SJCRH30 (cell line): ENCODE data around the gene PLA2G6. TPM values are rescaled to one million over a fixed set of nuclear protein-coding genes. Genes with fewer than 3 reads are reported as not detected.

ENCODE experiments used
- DNase-seq, 2 experiments: peaks; one replicate each; pipeline ENCODE4 v3.0.0-alpha.2; 2015 to 2020
- H3K27ac ChIP-seq: fragments of 250-450 bp; sonication (Bioruptor Pico); 2 replicates; pipeline ENCODE4 v1.5.1; 2020; ENCODE audit warnings: mild to moderate bottlenecking, moderate library complexity
- H3K27me3 ChIP-seq: fragments of 250-450 bp; sonication (Bioruptor Pico); 2 replicates; pipeline ENCODE4 v1.5.1; 2020; ENCODE audit warnings: mild to moderate bottlenecking, moderate library complexity
- H3K36me3 ChIP-seq: fragments of 250-450 bp; sonication (Bioruptor Pico); 2 replicates; pipeline ENCODE4 v1.5.1; 2020; ENCODE audit warnings: mild to moderate bottlenecking, moderate library complexity
- H3K4me1 ChIP-seq: fragments of 250-450 bp; sonication (Bioruptor Pico); 2 replicates; pipeline ENCODE4 v1.5.1; 2020; ENCODE audit warnings: mild to moderate bottlenecking, moderate library complexity
- H3K4me3 ChIP-seq: fragments of 250-450 bp; sonication (Bioruptor Pico); 2 replicates; pipeline ENCODE4 v1.5.1; 2020; ENCODE audit warnings: mild to moderate bottlenecking, moderate library complexity
- H3K9me3 ChIP-seq: fragments of 250-450 bp; sonication (Bioruptor Pico); replicated peaks from 2 replicates; pipeline ENCODE4 v1.5.1; 2020; ENCODE audit warnings: mild to moderate bottlenecking, moderate library complexity
- total RNA-seq: library from RNA; depleted of rRNA; stranded (reverse); fragments of >200 nt; shearing (Covaris generic); gene quantifications from 2 replicates; pipeline ENCODE4 v1.2.3, GENCODE V29; 2014

The PLA2G6 gene
- total RNA-seq, 1 experiment from 2014 or later: 5.4 TPM

DNA sequence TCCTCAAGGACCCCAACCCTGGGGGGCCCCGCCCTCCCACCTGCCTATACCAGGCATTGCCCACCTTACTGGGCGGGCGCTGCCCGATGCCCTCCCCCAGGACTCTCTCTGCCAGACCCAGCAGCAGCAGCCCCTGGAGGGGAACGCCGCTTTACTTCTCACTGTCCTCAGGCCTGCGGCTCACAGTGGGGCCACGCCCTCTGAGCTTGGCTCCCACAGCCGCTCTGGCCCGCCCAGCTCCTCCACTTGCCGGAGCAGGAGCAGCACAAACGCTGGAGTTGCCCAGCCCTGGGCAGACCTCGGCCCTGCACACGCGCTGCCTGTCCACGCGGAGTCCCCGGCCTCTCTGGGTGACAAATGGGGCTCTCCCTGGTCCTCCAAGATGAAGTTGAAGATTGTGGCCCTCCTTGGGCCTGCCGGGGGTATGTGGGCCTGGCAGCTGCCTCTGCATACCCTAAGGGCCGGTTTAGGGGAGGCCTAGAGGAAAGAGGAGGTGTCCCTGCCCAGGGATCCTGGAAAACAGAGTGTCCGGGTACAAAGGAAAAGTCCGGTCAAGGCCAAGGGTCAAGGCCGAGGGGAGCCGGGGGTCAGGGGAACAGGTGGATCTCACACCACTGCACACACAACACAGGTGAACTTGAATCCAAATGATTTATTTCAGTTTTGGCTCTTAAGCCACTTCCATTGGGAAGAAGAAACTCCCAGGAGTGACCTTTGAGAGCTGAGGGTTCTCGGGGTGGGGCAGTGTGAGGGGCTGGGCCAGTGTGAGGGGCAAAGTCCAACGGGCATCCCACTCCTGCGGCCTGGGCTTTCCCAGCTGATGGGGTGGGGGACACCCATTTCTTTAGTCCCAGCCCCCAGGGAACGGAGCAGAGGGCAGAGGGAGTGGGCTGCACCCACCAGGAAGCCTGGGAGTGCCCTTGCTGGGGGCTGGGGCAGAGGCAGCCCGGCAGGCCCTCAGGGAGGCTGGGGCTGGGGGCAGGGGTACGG lies 70.5 kb downstream of the PLA2G6 start:
- H3K9me3 ChIP-seq: no peaks in the 10 kb centered on the region
- peak; percentile 34 to 45 for DNase-seq
- no peak overlapping the region for H3K27ac ChIP-seq
- H3K4me3 ChIP-seq: no peak overlapping the region
- no peaks in the 10 kb centered on the region for H3K36me3 ChIP-seq
- H3K27me3 ChIP-seq: no peaks in the 10 kb centered on the region
- H3K4me1 ChIP-seq: peaks cover 11% of the 10 kb centered on the region

- no peaks in the 10 kb centered on the region for H3K36me3 ChIP-seq
- peaks cover 11% of the 10 kb centered on the region for H3K4me1 ChIP-seq
- H3K4me3 ChIP-seq: no peak within 1 kb of the TSS
- H3K9me3 ChIP-seq: no peaks in the 10 kb centered on the region
- H3K27ac ChIP-seq: no peak within 1 kb of the TSS
- DNase-seq: no peak
- H3K27me3 ChIP-seq: no peaks in the 10 kb centered on the region
Observed at GRCh38 chr22:38110008-38110862, 71.4 kb downstream of the PLA2G6 start, which contains the start of gene BAIAP2L2. BAIAP2L2 (minus strand) TSS chr22:38110684; CDS start chr22:38110525, 159 bp downstream.

DNA sequence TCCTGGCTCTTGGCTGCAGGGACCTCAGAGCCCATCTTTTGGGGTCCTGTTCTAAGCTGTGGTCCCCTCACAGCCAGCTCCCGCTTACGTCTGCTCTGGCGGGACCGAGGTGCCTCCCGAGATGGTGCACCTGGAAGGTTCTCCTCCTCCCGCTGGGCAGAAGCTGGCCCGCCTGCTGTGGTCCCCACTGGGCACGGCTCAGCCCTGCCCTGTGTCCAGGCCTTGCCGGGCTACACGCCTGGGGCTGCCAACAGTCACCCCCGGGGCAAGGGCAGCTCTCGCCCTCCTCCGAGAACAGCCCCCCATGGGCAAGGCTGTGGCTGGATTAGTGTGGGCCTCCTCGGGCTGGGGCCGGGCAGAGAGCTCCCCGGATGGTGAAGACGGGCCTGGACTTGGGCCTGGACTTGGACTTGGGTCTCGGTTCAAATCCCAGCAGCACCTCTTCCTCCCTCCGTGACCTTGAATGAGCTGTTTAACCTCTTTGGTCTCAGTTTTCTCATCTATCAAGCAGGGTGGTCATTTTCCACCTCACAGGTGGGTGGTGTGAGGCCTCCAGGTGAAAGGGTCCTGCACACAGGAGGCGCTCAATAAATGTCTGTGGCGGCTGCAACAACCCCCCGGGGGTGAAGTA lies 72.1 kb downstream of the PLA2G6 start:
- no peak for DNase-seq
- H3K4me1 ChIP-seq: peaks cover 11% of the 10 kb centered on the region
- H3K9me3 ChIP-seq: no peaks in the 10 kb centered on the region
- no peaks in the 10 kb centered on the region for H3K27me3 ChIP-seq
- H3K4me3 ChIP-seq: no peak overlapping the region
- no peak overlapping the region for H3K27ac ChIP-seq
- no peaks in the 10 kb centered on the region for H3K36me3 ChIP-seq

- Histone ChIP-seq H3K4me3 (no peak overlapping the region), H3K36me3 (no peaks in the 10 kb centered on the region), H3K4me1 (peaks cover 11% of the 10 kb centered on the region), H3K9me3 (no peaks in the 10 kb centered on the region), H3K27me3 (no peaks in the 10 kb centered on the region), H3K27ac (no peak overlapping the region)
- peak; percentile 30 to 35 for DNase-seq
Observed at GRCh38 chr22:38108561-38109319, 72.9 kb downstream of the PLA2G6 start.

DNA sequence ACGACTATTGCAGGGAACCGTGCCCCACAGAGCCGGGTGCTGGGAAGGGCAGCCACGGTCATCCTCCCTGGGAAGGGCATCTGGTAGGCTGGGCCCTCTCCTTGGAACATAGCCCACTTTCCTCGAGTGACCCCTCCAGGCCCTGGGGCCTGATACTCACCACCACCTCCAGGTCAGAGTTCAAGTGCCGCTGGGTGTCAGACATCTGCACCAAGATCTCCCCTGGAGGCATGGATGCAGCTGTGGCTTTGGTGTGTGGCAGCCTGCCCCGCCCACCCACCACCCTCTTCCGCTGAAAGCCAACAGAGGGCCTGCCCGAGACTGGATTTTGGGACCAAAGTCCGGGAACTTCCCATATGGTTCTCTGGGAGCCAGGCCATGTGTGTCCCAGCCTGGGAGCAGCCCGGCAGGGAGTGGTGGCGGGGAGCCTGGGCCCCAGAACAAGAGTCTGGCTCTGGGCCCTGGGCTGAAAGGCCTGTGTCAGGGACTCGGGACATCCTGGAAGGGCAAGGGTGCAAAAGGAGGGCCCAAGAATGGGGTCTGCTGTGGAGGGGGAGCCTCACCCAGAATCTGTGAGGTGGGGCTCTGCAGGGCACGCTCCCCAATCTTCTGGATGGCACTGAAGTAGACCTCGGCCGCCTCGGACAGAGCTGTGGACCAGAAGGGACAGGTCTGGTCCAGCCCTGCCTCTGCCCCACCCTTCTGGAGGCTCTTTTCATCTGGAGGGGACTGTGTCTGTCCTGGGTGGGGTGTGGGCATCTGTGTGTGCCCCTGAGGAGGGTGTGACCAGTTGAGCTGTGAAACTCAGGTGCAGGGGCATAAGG lies 73.7 kb downstream of the PLA2G6 start:
- Histone ChIP-seq H3K4me1 (peaks cover 11% of the 10 kb centered on the region), H3K9me3 (no peaks in the 10 kb centered on the region), H3K4me3 (no peak overlapping the region), H3K27ac (no peak overlapping the region), H3K36me3 (no peaks in the 10 kb centered on the region), H3K27me3 (no peaks in the 10 kb centered on the region)
- peak; percentile 55 to 64 for DNase-seq

DNA sequence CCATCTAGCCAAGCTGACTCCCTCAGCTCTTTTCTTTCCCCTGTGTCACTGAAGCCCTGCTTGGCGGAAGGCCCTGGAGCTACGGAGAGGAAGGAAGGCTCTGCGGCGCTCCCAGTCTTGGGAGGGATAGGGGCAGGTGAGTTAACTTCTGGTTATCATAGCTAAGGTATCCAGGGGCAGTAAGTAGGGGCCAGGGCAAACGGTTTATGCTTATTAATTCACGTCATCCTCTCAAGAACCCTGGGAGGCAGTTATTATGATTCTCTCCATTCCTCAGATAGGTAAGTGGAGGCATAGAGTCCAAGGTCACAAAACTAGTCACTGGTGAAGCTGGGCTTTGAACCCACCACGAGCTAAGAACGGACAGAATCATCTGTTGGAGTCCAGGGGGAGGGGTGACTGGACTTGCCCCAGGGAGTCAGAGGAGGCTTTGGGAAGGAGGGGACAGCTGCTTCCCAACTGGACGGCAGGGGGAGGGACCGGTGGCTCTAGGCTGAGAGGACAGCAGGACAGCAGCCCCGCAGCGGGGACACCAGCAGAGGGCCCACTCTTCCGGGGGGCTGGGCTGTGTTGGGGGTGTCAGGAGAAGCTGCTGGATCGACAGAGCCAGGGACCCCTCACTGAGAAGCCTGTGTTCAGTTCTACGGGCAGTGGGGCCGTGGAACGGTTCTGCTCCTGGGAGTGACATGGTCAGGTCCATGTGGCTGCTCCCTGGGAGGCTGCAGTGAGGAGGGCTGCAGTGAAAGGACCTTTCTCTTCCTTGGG lies 74.6 kb downstream of the PLA2G6 start:
- H3K27ac ChIP-seq: no peak overlapping the region
- no peaks in the 10 kb centered on the region for H3K36me3 ChIP-seq
- H3K4me3 ChIP-seq: no peak overlapping the region
- H3K9me3 ChIP-seq: no peaks in the 10 kb centered on the region
- no peaks in the 10 kb centered on the region for H3K27me3 ChIP-seq
- peak; percentile 43 to 44 for DNase-seq
- peaks cover 11% of the 10 kb centered on the region for H3K4me1 ChIP-seq

DNA sequence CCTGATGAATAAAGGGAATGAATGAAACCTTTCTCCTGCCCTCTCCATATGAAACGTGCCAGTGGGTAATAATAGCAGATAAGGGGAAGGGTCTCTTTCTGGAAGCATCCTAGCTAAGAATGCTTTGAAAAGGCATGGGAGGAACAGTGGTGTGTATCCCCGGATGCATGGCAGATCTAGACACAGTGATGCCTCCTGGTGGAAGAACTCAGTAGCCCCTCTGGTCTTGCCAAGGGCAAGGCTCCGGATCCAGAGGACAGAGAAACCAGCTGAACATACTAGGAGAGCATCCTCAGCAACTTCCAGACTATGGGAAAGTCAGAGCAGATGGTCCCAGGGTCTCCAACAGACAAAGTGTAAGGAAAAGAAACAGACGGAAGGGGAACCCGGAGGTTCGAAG lies 77.5 kb downstream of the PLA2G6 start:
- peaks cover 11% of the 10 kb centered on the region for H3K4me1 ChIP-seq
- no peaks in the 10 kb centered on the region for H3K27me3 ChIP-seq
- H3K9me3 ChIP-seq: no peaks in the 10 kb centered on the region
- peak; percentile 38 to 52 for DNase-seq
- H3K27ac ChIP-seq: no peak overlapping the region
- H3K36me3 ChIP-seq: no peaks in the 10 kb centered on the region
- no peak overlapping the region for H3K4me3 ChIP-seq

DNA sequence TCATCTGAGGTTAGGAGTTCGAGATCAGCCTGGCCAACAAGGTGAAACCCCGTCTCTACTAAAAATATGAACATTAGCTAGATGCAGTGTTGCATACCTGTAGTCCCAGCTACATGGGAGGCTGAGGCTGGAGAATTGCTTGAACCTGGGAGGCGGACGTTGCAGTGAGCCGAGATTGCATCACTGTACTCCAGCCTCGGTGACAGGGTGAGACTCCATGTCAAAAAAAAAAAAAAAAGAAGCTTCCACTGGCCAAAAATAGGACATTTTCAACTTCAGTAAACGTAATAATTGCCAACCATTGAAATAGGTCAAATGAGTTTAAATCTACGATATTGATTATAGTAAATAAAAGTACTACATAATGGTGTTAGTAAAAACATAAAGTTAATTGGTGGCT lies 78.0 kb downstream of the PLA2G6 start:
- DNase-seq: no peak
- no peaks in the 10 kb centered on the region for H3K36me3 ChIP-seq
- H3K9me3 ChIP-seq: no peaks in the 10 kb centered on the region
- no peak overlapping the region for H3K4me3 ChIP-seq
- H3K27me3 ChIP-seq: no peaks in the 10 kb centered on the region
- H3K27ac ChIP-seq: no peak overlapping the region
- H3K4me1 ChIP-seq: peaks cover 11% of the 10 kb centered on the region

DNA sequence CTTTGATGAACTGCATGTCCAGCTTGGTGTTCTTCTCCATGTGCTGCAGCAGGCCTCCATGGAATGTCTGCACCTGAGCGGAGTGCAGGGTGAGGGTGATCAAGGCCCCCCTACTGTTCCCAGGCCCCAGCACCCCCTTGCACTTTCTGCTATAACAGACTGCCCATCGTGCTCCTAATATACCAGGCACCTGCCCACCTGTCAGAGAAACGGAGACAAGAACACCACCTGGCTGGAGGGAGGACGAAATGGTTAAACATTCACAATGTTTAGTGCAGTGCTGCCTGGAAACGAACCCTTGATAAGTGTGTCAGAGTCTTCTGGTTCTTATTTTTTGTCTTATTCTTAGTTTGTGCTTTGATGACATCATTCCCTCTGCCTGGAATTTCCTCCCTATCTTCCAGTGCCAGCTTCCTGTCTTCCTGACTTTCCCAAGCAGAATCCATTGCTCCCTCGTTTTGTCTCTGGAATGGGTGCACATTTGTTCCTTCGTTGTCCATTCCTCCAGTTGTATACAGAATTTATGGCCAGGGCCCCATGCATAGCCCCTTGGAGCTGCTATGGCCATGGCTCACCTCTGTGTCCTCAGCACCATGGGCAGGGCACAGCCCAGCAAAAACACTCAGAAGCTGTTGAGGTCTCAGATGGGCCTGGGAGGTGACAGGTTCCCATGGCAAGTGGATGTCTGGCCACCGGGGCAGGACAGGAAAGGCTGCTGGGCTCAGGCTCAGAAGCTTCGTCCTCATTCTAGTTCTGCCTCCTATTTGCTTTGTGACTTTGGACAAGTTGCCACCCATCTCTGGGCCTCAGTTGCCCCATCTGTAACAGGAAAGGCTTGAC lies 83.0 kb downstream of the PLA2G6 start:
- no peak overlapping the region for H3K4me3 ChIP-seq
- H3K4me1 ChIP-seq: no peaks in the 10 kb centered on the region
- no peak overlapping the region for H3K27ac ChIP-seq
- no peak for DNase-seq
- H3K36me3 ChIP-seq: no peaks in the 10 kb centered on the region
- no peaks in the 10 kb centered on the region for H3K9me3 ChIP-seq
- peaks cover 5% of the 10 kb centered on the region; the same call in 1 of the 2 replicates for H3K27me3 ChIP-seq

DNA sequence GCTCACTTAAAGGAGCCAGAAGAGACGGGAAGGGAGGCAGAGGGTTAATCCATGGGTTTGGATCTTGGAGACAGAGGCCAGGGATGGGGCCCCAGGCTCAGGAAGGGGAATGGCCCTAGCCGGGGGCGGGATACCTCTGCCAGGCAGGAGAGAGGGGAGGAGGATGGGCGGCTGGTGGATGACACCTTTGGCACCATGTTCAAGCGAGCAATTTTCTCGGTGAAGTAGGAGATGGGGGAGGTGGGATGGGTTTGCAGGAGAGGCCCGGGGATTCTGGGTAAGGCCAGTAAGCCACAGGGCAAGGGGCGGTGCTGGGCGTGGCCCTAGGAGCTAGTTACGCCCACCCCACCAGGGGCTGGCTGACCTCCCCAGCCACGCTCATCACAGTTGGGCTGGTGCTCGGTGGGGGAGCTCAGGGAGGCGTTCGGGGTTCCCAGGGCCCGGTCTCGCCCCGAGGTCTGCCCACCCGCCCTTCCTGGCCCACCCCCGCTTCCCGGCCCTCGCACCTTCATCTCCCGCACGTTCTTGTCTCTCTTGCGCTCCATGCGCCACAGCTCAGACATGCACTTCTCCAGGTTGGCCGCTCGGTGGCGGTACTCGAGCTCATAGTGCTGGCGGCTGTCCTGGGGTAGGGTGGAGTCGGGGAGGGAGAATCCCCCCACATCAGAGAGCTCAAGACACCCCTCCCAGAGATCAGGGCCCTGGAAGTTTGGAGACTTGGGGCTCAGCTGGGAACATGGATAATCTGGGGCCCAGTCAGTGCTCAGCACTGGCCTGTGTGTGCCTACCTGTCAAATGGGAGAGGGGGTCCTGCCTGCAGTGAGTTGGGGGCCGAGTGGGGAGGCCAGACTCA lies 83.8 kb downstream of the PLA2G6 start:
- peak in 1 of 2 experiments; percentile 39 for DNase-seq
- Histone ChIP-seq H3K27me3 (peaks cover 5% of the 10 kb centered on the region; the same call in 1 of the 2 replicates), H3K9me3 (no peaks in the 10 kb centered on the region), H3K4me3 (peak overlapping the region; percentile 19; the same call in 1 of the 2 replicates), H3K36me3 (no peaks in the 10 kb centered on the region), H3K4me1 (no peaks in the 10 kb centered on the region), H3K27ac (no peak overlapping the region)

DNA sequence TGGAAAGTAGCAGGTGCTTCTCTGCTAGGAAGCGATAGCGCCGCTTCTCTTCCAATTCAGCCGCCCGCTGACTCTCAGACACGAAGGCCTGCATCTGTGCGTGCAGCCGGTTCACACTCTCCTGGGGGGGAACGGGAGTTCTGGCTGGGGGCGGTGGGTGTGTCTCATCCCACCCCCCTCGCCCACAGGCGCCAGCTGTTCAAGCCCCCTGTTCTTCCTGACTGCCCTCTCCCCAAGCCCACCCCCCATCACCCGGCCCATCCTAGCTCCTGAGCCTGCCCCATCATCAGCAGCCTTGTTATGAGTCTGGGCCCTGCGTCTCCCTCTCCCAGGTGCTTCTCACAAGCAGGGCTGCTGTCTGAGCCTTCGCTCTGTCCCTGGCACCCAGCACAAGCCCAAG lies 84.6 kb downstream of the PLA2G6 start:
- H3K4me3 ChIP-seq: peak overlapping the region; percentile 19; the same call in 1 of the 2 replicates
- no peaks in the 10 kb centered on the region for H3K9me3 ChIP-seq
- no peak for DNase-seq
- no peaks in the 10 kb centered on the region for H3K36me3 ChIP-seq
- H3K27me3 ChIP-seq: peaks cover 5% of the 10 kb centered on the region; the same call in 1 of the 2 replicates
- H3K27ac ChIP-seq: no peak overlapping the region
- H3K4me1 ChIP-seq: no peaks in the 10 kb centered on the region
